ENCODE data around the gene GPR39.

GPR39 gene

GRCh38 chr2:132636346-132636745 is 219.7 kb downstream of the GPR39 start:
- in situ Hi-C loops (cut with MboI; ENCODE audit: low sequenced_read_pairs): no loop called here

GRCh38 chr2:132638313-132639040 is 221.9 kb downstream of the GPR39 start:
- in situ Hi-C loops (cut with MboI; ENCODE audit: low sequenced_read_pairs): no loop called here

GRCh38 chr2:132640116-132640515 is 223.5 kb downstream of the GPR39 start:
- in situ Hi-C loops (cut with MboI; ENCODE audit: low sequenced_read_pairs): no loop called here

GRCh38 chr2:132641819-132642218 is 225.2 kb downstream of the GPR39 start:
- in situ Hi-C loops (cut with MboI; ENCODE audit: low sequenced_read_pairs): no loop called here

GRCh38 chr2:132642415-132642814 is 225.8 kb downstream of the GPR39 start:
- in situ Hi-C loops (cut with MboI; ENCODE audit: low sequenced_read_pairs): no loop called here

GRCh38 chr2:132645176-132645575 is 228.6 kb downstream of the GPR39 start:
- in situ Hi-C loops (cut with MboI; ENCODE audit: low sequenced_read_pairs): no loop called here

- in situ Hi-C loops (cut with MboI; ENCODE audit: low sequenced_read_pairs): no loop called here
These were observed 229.3 kb downstream of the GPR39 start for GRCh38 chr2:132645722-132646539.

GRCh38 chr2:132646540-132647108 is 230.0 kb downstream of the GPR39 start:
- in situ Hi-C loops (cut with MboI; ENCODE audit: low sequenced_read_pairs): no loop called here

GRCh38 chr2:132651115-132652045 is 234.8 kb downstream of the GPR39 start:
- in situ Hi-C loops (cut with MboI; ENCODE audit: low sequenced_read_pairs): no loop called here

- in situ Hi-C loops (cut with MboI; ENCODE audit: low sequenced_read_pairs): no loop called here
These were observed 235.9 kb downstream of the GPR39 start for GRCh38 chr2:132652474-132652873.

GRCh38 chr2:132654335-132654734 is 237.7 kb downstream of the GPR39 start:
- in situ Hi-C loops (cut with MboI; ENCODE audit: low sequenced_read_pairs): no loop called here

GRCh38 chr2:132654968-132655367 is 238.4 kb downstream of the GPR39 start:
- in situ Hi-C loops (cut with MboI; ENCODE audit: low sequenced_read_pairs): no loop called here

GRCh38 chr2:132656266-132656975 is 239.8 kb downstream of the GPR39 start:
- in situ Hi-C loops (cut with MboI; ENCODE audit: low sequenced_read_pairs): no loop called here

- in situ Hi-C loops (cut with MboI; ENCODE audit: low sequenced_read_pairs): no loop called here
These were observed 242.7 kb downstream of the GPR39 start for GRCh38 chr2:132659331-132659730.

GRCh38 chr2:132662732-132663131 is 246.1 kb downstream of the GPR39 start:
- in situ Hi-C loops (cut with MboI; ENCODE audit: low sequenced_read_pairs): no loop called here

GRCh38 chr2:132664096-132664495 is 247.5 kb downstream of the GPR39 start:
- in situ Hi-C loops (cut with MboI; ENCODE audit: low sequenced_read_pairs): no loop called here

- in situ Hi-C loops (cut with MboI; ENCODE audit: low sequenced_read_pairs): no loop called here
These were observed 249.0 kb downstream of the GPR39 start for GRCh38 chr2:132665401-132666140.

- in situ Hi-C loops (cut with MboI; ENCODE audit: low sequenced_read_pairs): no loop called here
These were observed 251.1 kb downstream of the GPR39 start for GRCh38 chr2:132667706-132668105.

GRCh38 chr2:132668189-132668823 is 251.7 kb downstream of the GPR39 start:
- in situ Hi-C loops (cut with MboI; ENCODE audit: low sequenced_read_pairs): no loop called here

All from HL-60/S4 (cell line).